HG02840 (cell line): ENCODE measurements around the gene TRPC3.
A peak's percentile ranks its signal among the peaks of the same experiment; 100 is the strongest.
"Not testable (repeated sequence)": the region's sequence is repeated elsewhere in the genome, so short reads cannot be mapped to it uniquely, and the experiment has no call there.

Experiments used
- ATAC-seq: cut with Tn5 transposase; IDR thresholded peaks from one replicate; pipeline ENCODE4 v1.9.1; 2021; ENCODE audit warnings: mild to moderate bottlenecking, moderate library complexity, moderate number of reproducible peaks; ENCODE audit not compliant: unreplicated experiment, low FRiP score

The TRPC3 gene

DNA sequence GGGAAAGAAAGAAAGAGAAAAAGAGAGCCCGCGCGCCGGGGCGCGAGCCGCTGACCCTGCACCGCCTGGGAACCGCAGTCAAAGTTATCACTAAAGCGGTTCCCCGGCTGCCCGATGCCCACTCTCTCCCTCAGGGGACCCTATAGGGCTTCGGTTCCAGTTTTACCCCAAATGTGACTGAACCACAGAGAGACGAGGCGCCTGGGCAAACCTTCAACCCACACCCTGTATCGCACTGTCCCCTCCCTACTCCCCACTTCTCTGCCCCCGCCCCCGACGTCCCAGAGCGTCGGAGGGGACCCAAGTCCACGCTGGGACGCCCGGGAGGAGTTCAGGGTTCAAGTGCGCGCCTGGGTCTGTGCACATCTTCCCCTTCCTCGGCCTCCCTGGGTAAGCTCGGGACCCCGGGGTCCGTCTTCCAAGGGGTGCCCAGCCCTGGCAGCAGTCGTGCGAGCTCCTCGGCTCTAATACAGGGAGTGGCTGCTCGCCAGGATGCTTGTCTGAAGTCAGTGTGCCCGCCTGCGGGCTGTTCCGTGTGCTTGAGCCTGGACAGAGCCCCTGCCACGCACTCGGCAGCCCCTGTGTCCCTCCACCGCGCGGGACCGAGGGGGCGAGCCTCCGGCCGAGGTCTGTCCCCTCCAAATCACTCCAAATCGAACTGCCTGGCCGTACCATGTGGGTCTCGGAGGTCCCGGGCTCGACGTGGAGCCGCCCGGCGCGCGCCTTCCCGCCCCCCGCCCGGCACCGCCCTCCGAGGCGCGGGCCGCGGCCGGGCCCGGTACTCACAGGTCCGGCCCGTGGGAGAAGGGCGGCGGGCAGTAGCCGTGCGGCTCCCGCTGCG lies 960 bp downstream of the TRPC3 start:
- peak; percentile 22 for ATAC-seq

DNA sequence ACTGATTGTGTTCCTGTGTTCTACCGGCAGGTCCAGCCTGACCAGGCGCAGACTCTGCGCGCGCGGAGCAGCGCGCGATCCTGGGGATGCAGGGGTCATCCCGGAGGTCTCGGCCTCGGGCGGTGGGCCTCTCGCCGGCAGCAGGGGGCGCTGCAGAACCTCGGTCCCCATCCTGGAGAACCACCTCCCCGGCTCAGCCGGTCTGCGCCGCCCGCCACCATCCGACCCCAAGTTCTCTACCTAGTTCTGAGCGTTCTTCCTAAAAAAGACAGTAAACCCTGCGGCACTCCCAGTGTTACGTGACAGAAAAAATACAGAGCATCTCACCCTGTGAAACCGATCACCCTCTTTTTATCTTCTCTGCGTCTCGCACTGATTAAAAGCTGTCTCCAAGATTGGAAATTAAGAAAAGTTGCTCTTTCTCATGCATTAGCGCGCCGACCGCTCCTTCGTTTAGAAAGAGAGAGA lies 1.6 kb downstream of the TRPC3 start:
- ATAC-seq = peak; percentile 77

DNA sequence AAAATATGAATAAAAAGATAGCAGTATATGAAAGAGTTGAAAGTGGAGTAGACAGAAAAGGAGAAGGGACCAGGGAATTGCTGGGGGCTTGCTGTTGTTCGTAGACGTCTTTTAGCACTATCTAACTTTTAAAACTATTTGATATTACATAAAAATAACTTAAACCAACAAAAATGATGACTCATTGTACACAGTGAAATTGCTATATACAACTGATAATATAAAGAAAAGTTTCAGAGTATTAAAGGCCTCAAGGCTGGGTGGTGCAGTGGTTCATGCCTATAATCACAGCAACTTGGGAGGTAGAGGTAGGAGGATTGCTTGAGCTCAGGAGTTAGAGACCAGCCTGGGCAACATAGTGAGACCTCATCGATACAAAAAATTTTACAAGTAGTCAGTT lies 5.2 kb downstream of the TRPC3 start:
- no peak for ATAC-seq

DNA sequence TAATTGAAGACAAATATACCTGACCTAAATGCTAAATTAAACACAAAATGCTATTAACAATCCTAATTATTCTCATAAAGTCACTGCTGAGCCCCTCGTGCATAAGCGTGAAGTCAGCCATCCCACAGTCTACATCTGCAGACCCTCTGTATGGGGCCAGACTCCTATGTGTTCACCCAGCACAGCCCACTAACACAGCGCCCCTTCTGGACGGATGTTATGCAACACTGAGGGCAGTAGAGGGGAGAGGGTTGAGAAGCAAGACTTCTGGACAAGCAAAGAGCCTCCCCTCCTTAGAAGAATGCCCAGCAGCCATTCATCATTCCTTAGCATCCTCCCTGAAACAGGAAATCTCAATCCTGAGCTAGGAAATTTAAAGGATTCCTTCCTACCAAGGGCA lies 7.9 kb downstream of the TRPC3 start:
- ATAC-seq = no peak

DNA sequence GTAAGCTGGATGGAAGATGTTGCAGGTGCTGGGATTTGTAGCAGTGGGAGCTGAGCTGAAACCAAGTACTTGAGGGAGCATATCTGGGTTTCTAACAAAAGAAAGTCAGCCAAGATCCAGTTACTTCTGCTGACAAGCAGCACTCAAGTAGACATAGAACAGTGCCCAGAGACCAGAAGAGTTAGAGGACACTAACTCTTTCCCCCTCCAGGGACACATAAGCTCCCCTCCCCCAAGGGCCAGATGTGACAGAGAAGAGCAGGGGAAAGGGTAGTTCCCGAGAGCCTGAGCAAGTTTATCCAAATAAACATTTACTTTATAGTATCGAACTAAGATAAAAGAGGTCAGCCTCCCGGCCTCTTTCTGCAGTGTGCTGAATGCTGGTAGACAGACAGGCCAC lies 12.2 kb downstream of the TRPC3 start:
- ATAC-seq = no peak

DNA sequence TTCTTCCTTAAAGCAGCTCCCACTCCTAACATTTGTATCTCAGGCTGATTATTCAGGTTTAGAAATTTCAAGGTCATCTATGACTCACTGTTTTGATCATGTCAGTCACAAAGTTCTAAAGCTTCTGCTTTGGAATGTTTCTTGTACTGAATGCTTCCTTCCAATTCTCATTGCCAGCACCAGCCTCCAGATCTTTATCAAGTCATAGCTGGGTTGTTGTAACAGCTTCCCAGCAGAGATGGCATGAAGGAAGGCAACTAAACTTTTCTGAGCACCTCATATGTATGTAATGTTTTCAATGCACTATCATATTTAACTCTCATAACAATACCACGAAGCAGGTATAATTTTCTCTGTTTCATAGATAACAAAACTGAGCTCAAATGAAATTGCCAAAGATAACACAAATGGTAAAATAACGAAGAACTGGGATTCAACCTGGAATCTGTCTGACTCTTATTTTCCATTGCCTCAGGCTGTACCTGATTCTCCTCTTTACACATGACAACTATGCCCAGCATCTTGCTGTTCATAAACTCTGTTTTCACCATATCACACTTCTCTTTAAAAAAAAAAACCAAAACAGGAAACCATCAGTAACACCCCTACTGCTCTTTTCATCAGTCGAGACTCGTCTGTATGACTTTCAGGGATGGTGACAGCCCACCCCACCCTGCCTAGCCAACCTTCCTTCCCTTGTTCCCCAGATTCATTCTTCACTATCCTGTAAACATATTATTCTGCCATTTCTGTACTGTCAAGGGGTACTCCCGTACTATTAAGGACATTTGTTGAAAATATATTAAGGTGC lies 13.4 kb downstream of the TRPC3 start:
- ATAC-seq = no peak

DNA sequence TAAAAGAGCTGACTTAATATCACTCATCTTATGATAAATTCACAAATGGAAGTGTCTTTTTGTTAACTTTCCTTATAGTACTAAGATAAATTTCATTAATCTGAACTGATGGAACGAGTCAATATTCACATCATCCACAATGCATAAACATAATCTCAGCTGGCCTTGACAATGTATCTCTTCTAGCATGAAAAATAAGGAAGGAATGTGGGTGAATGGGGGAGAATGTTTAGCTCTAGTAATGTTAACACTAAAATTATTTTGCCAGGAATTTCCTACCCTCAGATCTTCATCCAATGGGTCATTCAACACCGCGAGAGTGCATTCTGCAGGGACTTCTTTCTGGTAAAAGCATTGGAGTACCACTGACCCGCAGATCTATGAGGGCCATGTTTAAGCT lies 15.8 kb downstream of the TRPC3 start:
- no peak for ATAC-seq

DNA sequence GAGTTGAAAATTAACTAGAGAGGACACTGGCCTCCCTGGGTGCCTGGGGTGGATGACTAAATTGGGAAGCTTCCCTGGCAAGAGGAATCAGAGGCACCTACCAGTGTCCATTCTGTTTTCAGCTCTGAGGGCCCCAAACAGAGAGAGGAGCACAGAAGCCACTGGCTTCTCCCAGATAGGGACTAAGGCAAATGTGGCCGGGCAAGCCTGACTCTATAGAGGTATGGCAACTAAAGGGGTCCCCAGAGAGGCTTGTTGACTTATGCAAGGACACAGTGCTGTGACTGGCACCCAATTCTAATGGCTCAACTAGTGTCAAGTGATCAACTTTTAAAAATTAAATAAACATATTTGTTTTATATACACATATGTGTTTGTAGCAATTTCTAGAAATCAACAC lies 17.2 kb downstream of the TRPC3 start:
- no peak for ATAC-seq

DNA sequence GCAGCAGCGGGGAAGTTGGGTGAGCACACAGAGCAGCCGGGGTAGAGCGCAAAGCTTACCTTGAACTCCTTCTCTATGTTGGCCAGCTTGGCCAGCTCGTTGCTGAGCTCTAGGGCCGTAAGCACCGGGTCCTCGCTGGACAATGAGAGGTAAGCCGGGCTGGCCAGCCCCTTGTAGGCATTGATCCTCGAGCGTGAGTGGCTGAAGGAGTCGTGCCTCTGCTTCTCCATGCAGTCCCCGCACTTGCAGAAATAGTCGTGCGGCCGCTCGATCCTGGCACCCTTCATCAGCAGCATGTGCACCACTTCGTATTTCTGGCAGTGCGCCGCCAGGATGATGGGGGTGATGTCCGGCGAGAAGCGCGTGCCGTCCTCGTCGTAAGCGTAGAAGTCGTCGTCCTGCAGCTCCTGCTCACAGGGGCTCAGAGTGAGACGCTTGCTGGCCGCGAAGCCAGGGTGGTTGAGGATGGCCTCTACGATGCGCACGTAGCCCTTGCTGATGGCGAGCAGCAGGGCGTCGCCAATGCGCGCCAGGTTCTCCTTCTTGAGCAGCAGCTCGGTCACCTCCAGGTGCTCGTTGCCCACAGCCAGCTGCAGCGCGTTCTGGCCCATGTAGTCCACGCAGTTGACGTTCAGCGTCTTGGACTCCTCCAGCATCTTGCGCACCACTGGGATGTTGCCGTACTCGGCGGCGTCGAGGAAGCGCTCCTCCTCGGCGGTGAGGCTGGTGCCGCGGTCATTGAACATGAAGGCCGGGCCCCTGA lies 19.5 kb downstream of the TRPC3 start:
- no peak for ATAC-seq

DNA sequence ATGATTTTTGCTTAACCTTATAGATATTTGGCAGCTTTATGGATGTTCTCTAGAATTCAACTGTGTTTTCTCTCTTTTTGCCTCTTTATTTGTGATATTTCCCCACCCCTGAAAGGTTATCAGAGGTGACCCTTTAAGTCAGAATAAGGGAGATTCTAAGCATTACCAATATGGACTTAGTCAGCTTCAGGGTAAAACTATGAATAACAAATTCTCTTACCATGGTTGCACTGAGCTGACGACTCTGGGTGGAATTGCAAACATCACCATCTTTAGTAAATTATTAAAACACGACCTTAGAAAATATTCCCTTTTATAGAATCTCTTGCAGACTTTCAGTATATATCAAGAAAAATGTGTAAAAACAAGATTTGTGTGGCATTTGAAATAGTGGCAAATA lies 21.6 kb downstream of the TRPC3 start:
- no peak for ATAC-seq

DNA sequence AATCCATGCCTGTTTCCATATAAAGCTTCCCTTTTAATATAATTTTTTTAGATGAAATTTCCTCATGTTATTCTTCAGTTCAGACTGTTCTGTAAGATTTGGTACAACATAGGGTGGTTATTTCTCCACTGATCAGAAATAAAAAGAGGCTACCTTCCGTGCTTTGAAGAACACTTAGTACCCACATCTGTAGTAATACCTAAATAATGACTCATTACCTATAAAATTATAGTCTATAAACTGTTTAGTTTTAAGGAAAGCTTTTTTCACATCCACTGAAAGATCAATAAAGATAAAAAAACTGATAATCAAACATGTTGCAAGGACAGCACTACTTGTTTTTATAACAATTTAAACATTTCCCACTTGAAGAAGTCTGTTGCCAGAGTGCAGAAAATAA lies 23.9 kb downstream of the TRPC3 start:
- no peak for ATAC-seq

DNA sequence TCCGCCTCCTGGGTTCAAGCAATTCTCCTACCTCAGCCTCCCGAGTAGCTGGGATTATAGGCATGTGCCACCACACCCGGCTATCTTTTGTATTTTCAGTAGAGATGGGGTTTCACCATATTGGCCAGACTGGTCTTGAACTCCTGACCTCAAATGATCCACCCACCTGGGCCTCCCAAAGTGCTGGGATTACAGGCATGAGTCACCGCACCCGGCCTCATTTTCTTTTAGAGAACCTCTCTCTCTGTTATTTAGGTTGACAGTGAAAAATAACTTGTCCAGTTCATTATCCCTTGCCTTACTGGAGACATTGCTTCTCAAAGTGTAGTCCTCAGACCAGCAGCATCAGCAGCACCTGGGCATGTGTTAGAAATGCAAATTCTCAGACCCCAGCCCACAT lies 25.4 kb downstream of the TRPC3 start:
- not testable (repeated sequence) for ATAC-seq

DNA sequence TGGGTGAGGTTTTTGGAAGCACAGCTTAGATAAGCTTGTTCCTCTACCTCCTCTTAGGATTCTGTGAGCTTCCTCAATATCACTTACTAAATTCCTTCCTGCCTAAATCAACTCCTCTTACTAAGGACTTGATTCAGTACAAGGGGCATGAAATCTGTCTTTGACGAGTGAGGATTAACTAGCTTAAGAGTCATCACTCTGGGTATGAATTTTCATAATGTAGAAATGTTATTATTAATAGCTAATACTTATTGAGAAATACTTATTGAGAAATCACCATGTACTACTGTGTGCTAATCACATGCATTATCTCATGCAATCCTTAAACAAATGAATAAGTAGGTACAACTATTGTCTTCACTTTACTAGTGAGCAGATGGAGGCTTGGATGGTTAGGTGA lies 28.6 kb downstream of the TRPC3 start:
- no peak for ATAC-seq

DNA sequence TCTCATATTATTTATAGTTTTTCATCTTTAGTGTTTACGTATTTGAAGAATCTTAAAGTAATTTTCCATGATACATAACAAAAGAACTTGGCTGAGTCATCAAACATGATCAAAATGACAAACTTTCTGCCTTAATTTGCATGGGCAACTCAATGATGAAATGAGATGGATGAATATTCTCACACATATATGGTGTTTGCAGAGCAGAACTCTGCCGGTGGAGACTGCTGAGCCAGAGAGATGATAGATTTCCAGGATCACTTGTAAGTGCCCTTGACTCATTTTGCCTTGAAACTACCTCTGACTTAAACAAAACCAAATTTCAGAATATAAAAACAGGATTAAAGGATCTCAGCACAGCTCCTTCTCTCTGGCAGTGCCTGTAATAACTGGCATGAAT lies 38.2 kb downstream of the TRPC3 start:
- ATAC-seq = no peak

DNA sequence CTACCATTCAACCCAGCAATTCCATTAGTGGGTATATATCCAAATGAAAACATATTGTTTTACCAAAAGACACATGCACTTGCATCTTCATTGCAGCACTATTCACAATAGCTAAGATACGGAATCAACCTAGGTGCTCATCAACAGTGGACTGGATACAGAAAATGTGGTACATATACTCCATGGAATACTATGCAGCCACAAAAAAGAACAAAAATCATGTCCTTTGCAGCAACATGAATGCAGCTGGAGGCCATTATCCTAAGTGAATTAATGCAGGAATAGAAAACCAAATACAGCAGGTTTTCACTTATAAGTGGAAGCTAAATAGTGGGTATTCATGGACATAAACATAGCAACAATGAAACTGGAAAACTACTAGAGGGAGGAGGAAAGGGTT lies 43.5 kb downstream of the TRPC3 start:
- ATAC-seq = no peak

DNA sequence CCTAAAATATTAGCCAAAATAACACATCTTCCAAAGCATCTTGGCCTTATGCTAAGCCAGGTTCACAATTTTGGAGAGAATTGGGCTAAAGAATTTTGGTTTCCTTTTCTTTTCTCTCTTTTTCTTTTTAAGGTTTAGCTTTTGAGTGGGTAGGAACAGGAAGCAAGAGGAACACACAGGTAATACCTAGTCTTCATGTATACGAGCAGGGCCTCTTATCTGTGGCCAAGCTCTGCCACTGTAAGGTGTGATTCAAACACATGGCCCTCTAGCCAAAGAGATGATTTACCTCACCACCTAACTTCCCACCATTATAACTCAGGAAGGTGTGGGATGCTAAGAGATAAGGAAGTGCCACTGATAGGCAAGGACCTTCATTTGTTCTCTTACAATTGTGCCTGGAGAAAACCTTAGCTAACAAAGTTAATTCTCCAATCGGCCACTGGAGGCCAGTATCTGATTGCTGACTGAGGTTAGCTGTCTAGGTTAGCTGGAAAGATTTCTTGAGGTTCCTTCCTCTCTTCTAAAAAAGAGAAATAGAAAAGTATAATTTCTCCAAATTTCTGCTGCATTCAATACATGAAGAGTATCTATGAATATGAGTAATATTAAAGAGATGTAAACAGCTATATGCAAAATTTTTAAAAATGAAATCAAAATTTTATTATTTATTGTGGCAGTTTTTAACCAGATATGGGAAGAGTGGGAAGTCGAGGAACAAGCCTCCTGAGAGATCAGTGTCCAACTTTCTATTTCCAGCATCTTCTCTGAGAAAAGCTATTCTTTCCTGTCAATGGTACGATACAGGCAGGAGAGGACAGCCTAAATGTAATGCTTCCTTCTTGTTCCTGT lies 51.5 kb downstream of the TRPC3 start:
- ATAC-seq = peak; percentile 87

DNA sequence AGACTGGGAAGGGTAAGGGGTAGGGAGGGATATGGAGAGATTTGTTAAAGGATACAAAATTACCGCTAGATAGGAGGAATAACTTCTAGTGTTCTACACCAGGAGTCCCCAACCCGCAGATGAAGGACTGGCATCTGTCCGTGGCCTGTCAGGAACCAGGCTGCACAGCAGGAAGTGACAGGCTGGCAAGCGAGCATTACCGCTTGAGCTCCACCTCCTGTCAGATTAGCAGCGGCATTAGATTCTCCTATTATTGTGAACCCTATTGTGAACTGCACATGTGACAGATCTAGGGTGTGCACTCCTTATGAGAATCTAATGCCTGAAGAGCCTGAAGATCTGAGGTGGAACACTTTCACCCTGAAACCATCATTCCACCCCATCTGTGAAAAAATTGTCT lies 53.7 kb downstream of the TRPC3 start:
- ATAC-seq = no peak

DNA sequence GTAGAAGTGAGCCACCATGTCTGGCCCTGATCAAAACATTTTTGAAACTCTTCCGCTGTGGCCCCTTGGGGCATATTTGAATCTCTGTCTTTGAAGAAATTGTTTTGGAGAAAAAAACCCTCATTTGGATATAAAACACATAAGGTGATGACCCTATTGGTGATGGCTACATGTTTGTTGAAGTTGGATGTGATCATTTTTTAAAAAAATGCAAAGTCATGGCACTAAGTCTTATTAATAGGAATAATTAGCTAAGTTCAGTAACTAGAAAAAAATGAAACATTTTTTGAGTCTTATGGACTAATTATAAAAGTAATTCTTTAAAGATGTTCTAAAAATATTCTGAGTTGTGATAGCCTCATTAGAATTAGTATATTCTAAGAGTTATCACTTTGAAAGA lies 63.7 kb downstream of the TRPC3 start:
- ATAC-seq = no peak

DNA sequence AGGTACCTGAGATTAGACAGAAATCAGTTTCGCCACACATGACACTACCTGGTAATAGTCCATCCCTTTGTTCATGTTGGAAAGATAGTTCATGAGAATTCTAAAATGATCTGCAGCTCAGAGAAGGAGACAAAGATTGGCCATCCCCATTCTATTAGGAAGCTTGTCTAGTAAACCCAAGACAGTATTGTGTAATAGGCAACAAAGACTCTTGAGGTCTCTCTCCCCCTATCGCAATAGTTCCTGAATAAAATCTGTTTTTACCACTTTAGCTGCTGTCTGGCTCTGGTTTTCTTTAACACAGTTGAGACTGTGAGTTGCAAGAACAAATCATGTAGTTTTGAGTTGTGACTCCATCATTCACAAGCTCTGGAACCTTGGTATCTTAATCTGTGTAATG lies 66.7 kb downstream of the TRPC3 start:
- no peak for ATAC-seq

DNA sequence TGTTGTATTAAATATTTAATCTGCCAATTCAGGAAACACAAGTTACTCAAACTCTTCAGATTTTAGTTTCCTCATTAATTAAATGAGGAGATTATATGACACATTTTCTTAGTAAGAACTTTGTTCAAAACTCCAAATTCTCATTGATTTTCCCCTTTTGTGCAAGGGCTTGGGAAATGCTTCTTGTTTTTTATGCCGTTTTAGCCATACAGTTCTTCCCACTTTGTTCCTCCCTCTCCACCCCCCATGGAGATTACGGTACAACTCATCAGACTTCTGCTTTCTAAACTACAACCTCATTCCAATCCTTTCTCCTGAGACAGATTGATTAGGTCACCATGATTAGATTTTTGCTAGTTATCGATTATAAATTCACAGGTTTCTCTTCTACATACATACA lies 70.7 kb downstream of the TRPC3 start:
- ATAC-seq = no peak
